Cardiac septum (tissue), 1 donor: Measurements from ENCODE around the gene HMCN1. TPM values are rescaled to one million over a fixed set of nuclear protein-coding genes. Genes with fewer than 3 reads are reported as not detected.

Experiments
- DNase-seq: peaks from one replicate; pipeline ENCODE4 v3.0.0-alpha.2; 2020; ENCODE audit warnings: low spot score
- intact Hi-C: fragments of 100-400 bp; cut with DNase I; formaldehyde crosslinking; loops from one replicate; pipeline ENCODE4 v1.14.0; 2022
- long read RNA-seq: library from polyadenylated mRNA; unstranded; transcript quantifications from one replicate; pipeline ENCODE4 v2.0.0, GENCODE V29; 2021
- total RNA-seq: library from RNA; stranded (reverse); fragmentation: NEBNext Ultra II Directional; extraction: Animal tissue kit (Norgen Biotek cat#: 25700); gene quantifications from one replicate; pipeline ENCODE4 v1.2.1, GENCODE V29; 2021
- donor health status: DM: no; HTN: no; CAD: no.

The HMCN1 gene
- total RNA-seq = 7.3 TPM
- long read RNA-seq, partial matches to known transcripts = 1 of 2 reads
- long read RNA-seq, other reads (novel, unspliced or antisense) = 1 of 2 reads

DNA sequence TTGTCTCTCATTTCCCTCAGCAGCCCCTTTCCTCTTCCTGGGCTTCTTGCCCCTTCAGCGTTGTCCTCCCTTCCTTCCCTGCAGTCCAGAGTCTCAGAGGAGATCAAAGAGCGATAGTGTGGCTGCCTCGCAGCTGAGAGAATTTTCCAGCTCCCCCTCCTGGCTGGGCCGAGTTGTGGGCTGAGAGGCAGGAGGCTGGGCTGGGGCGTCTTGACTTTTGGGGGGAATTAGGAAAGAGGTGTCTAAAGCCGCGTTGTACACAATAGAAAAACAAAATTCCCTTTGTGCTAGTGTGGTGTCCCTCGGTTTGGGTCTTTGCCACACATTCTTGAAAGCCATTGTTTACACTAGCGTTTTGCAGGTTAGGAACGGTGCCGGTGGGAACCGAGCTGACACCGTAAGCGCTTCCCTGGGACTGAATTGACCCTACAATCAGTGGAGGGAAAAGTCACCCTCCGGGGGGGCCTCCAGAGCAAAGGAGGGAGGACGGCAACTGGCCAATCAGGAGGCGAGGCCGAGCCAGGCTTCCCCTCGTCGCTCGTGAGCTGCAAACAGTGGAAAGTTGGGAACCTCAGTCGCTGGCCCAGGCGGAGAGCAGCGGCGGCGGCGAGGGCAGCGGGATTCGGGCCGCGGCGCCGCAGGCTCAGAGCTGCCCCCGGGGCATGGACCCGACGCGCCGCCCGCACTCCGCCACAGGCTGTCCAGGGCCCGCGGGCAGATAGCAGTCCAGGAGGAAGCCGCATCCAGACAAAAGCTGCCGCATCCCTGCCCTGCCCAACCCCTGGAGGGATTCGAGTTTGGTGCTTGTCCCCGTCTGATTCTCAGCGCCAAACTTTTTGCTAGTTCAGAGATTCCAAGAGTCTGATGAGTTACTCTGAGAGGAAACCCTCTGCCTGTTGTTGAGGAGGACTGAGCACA, at the start of gene HMCN1:
Gene HMCN1 (plus strand): TSS at position 574 of the 918 bp plus-strand sequence. CDS start 389 bp downstream, outside the sequence.
- DNase-seq = peak; percentile 85
- intact Hi-C loops = no loop called here

DNA sequence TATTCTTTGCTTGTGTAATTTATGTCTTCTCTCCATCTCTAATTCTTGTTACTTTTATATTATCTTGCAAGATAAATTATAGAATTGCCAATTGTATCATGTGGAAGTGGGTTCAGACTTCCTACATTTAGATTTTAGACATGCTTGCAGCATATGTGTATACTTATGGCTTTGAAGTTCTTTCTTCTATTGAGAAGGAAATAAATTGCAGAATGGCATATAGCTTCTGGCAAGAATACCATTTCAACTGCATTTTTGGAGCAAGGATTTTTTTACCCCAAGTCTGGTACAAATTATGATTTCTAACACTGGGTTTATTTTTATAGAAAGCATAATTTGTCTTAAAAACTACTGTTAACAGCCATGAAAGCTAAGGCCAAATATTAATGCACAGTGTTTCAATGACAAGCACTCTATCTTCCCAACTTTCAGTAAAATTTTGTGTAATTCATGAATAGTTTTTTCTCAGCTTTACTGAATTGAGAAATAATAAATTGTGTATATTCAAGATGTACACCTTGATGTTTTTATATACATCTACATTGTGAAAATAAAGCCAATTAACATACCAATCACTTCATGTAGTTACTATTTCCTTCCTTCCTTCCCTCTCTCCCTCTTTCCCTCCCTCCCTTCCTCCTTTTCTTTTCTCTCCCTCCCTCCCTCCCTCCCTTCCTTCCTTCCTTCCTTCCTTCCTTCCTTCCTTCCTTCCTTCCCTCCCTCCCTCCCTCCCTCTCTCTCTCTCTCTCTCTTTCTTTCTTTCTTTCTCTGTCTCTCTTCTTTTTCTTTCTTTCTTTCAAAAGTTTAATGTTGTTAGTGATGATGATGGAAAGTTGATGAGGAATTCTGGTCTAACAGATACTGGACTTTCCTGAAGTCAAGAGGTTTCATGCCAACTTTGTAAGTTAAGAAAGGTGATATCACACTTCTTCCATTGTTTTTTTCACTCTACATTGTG, 47.1 kb upstream of the HMCN1 start:
- intact Hi-C loops = no loop called here

DNA sequence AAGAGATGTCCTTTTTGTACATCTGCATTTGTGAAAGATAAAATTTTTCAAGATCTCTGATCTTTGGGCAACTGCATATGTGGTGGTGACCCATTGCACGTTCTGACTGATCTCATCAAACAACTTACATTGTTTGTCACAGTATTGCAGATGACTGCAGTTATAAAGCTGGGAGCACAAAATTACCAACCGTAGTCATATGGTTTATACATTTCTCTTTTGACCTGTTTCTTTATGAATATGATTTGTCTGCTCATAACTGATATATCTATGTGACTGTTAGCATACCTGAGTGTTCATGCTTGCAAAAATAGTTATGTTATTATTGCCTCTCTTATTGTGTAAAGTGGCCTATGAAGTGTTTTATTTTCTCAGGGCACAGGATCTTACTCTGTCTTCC, 43.7 kb upstream of the HMCN1 start:
- no peak for DNase-seq
- intact Hi-C loops = no loop called here

More for the DNA sequence above, 47.1 kb upstream of the HMCN1 start:
- no peak for DNase-seq

DNA sequence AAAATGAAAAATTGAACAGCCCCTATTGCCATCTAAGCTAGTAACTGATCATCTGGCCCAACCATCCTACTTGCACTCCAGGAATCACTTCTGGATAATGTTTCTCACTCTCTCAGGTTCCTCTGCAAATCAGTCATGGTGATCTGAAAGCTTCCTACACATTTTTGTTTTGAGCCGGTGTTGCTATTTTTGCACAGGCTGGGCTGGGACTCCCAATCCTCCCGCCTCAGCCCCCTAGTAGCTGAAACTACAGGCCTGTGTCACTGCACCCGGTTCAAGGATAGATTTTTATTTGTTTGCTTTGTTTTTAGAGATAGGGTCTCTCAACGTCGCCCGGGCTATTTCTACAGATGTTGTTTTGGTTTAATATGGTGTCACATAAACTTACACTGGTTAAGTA, 40.5 kb upstream of the HMCN1 start:
- intact Hi-C loops = no loop called here

DNA sequence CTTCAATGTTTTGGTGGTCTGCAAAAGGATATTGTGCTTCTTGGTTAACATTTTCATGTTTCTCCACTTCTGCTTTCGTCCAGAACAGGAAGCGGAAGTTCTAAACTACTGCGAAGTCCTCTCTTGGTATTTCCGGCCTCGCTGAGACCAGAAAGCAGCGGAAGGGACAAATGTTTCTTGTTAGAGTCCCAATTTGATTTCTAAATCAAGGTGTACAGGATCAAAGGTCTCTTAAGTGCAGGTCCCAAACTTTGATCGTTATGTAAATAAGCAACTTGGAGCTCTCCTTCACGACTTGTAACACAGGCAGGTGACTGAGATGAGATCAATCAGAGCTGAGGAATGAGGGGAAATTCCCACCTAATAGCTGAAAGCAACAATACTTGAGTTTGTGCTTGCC, 40.1 kb upstream of the HMCN1 start:
- intact Hi-C loops = no loop called here
- DNase-seq = no peak

More for the DNA sequence above, 40.5 kb upstream of the HMCN1 start:
- DNase-seq = no peak

DNA sequence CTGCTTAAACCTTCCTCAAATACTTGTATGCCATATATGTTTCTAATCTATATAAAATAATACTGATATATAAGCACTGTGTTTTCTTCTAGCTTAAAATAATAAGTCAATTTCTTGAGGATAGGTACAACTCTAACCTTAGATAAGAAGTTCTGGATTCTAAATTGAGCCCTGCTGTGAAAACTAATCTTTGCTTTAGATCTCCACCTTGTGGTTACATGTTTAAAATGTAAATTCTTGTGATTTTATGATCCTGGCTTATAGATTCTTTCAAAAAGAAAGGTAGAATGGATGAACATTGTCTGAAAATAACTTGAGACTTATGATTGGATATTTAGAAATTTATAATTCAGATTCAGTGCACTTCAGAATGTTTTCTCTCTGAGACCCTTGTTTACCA, 38.9 kb upstream of the HMCN1 start:
- DNase-seq = no peak
- intact Hi-C loops = no loop called here

DNA sequence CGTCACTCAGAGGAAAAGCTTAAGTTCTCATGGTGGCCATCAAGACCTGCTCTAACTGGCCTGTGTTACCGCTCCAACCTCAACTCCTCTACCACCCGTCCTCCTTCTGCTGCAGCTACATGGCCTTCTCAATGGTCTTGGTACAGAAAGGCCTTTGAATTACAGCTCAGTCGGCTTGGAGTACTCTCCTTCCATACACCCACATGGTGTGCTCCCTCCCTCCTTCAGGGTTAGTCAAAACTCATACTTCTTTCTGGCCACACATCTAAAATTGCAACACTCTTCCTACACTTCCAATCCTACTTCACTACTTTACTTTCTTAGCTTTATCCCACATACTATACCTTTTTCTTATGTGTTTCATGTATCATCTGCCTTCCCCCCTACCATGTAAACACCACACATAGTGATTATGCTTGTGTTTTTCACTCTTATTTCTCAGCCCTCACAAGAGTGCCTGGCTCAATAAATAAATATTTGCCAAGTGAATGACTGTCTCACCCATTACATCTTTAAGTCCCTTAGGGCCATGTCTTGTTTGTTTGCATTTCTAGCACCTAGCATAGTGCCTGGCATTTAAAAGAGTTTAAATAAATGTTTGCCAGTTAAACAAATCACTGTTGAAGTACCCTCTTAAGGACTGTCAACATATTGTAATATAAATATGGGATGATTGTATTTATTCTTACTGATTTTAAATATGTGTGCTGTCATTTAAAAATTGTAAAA, 37.6 kb upstream of the HMCN1 start:
- DNase-seq = no peak
- intact Hi-C loops = no loop called here

DNA sequence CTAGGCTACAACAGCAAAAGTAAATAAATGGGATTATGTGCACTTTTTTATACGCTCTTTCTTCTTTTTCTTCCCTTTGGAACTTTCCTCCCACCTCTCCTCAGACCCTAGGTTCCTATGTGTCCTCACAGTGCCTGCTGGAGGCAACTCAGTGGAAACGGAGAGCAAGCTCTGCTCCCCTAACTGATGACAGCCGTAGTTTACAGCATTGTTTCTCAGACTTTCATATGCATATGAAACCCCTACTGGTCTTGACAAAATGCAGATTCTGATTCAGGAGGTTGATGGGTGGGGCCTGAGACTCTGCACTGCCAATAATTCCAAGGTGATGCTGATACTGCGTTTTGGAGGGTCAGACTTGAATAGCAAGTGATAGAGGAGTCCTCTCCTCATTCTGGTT, 34.3 kb upstream of the HMCN1 start:
- intact Hi-C loops = no loop called here
- no peak for DNase-seq

DNA sequence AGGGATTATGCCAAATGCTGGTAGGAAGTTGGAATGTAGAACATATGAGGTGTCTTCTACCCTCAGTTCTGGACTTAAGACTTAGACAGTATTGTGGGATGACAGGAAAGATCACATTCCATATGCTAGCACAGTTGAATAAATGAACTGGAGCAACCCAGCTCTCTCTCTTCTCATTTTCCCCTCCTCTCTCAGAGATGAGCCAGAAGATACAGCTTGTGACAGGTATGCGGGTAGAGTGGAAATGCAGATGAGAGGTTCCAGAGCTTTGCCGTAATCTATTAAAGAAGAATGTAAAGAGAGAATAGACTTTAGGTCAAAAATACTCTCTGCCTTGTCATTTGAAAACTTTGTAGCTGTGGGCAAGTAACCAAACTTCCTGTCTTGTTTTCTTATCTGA, 32.5 kb upstream of the HMCN1 start:
- intact Hi-C loops = no loop called here
- DNase-seq = no peak

DNA sequence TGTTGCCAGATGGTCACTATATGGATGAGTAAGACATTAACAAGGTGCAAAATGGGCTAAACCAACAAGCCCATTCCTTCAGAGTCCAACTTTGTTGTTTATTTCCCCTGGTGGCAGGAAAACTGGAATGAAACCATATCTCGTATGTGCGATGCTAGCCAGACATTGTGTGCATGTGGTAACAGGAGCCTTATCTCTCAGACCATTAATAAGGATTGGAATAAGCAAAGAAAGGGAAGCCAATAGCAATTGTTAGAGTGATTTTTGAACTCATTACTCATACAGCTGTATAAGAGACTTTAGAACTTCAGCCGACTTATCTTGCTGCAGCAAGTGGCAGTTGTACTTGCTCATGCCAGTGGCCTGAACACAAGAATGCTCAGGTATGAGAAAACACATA, 30.0 kb upstream of the HMCN1 start:
- intact Hi-C loops = no loop called here

DNA sequence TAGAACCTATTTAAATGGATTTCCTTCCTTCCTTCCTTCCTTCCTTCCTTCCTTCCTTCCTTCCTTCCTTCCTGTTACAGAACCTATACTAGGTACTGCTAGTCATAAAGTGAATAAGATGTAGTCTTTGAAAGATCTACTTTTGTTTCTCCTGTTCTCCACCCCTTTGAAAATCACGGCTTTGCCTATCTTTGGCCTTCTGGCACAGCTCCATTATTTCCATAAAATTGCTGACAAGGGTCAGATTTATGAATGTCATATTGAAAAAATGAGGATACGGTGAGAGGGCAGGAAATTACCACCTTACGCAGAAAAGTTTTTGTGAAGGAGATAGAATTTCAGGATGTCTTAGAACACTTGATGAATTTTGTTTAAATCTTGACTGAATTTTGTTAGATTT, 18.1 kb upstream of the HMCN1 start:
- intact Hi-C loops = no loop called here
- DNase-seq = no peak

More for the DNA sequence above, 30.0 kb upstream of the HMCN1 start:
- no peak for DNase-seq

DNA sequence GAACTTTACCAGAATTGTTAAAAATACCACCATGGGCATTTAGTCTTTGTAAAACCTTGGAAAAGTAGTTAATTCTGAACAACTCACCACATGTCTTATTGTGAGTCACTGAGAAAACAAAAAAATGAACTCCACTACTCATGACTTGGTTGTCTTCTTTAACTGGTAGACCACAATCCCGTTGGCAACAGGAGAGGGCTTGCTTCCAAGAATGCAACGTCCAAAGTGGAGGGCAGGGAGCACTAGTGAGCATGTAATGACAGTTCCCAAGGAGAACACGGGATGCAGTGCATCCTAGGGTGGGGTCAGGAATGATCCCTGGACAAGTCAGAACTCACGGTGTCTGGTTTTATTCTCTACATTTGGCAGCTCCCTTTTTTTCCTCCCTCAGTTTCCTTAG, 15.2 kb upstream of the HMCN1 start:
- no peak for DNase-seq
- intact Hi-C loops = no loop called here

DNA sequence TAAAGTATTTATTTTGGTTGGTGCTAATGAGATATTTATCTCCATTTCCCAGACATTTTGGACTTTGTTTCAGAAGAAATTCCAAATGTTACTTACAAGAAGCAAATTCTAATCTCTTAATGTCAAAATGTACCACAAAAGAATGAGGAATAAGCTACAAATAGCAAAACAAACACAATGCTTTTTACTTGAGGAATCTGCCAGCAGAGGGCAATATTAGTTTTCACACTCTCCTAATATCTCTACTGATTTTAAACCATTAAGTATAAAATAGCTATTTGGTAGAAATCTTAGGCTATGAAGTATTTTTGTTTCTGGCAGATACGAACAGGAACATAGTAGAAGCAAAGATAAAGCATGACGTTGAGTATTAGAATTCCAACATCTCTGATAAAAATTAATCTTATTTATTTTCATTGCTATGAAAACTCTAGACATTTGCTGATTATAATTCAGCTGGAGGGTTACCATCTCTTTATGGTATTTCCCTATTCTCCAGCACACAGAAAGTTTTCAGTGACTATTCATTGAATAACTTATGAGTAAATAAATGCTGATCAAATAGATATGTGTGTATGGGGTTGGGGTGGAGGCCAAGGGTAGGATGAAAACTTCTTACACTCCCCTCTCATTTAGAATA, 13.4 kb upstream of the HMCN1 start:
- no peak for DNase-seq
- intact Hi-C loops = loop anchor here (2.0 kb wide), 1 partner anchor 492 kb away; no protein-coding TSS in a partner anchor

DNA sequence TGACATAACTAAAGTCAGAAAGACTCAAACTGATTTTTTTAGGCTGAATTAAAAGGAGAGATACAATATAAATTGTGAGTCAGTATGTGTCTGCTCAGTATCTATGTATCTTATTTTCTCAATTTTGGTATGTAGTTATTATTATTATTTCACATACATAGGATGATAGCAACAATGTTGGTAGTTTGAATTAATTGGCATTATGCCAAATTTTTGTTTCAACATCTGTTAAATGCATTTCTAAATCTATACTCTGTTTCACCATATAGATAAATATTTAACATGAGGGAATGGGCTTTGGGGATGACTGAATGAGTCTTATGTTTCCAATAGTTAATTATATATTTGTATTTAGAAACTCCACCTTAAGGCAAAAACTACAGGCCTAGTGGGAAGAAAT, 12.6 kb upstream of the HMCN1 start:
- no peak for DNase-seq
- intact Hi-C loops = loop anchor here (2.0 kb wide), 1 partner anchor 491 kb away; no protein-coding TSS in a partner anchor

DNA sequence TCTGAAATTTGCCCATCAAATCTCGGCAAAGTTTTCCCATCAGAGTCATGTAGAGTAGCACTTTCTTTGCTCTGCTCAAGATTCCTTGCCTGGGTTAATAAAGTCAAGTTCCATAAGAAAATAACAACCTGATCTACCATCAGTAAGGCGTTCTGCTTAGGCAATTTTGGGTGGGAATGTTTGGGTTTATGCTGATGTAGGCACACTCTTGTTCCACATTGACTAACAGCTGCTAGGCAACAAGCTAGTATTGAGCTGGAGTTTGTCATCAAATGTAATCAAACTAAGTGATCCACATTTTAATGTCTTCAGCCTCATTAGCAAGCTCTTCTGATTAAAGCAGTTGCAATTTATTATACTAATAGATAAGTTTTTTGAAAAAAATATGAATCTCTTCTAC, 12.1 kb upstream of the HMCN1 start:
- intact Hi-C loops = no loop called here
- no peak for DNase-seq

DNA sequence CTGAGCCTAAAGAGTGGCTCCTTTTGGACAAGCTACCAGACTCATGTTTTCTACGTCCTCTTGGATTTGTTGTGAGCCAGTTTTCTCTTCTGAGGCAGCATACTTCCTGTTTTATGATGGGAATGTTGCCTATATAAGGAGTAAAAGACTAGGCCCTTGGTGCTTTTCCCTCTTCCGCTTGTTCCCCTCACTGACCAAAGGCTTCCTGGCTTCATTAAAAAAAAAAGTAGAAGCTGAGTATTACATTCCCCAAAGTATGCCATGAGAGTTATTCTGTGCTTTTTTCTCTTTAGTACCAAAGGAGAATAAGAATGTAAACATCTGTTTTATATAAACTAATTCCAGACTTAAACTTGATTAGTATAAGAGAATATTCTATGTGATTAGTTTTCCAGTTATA, 6.5 kb upstream of the HMCN1 start:
- DNase-seq = no peak

DNA sequence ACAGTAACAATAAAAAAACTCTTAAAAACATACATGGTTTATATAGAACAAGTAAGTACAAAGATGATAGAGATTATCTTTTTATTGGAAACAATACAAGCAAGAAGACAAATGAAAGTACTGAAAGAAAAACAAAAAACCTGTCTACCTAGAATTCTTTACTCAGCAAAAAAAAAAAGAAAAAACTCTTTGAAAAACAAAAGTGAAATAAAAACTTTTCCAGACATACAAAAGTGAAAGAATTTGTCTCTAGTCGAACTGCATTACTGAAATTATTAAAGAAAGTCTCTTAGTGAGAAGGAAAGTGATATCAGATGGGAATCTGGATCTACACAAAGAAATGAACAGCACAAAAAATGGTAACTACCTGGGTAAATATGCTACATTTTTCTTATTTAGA, 2.7 kb upstream of the HMCN1 start:
- no peak for DNase-seq
- intact Hi-C loops = no loop called here

More for the DNA sequence above, 6.5 kb upstream of the HMCN1 start:
- intact Hi-C loops = no loop called here

DNA sequence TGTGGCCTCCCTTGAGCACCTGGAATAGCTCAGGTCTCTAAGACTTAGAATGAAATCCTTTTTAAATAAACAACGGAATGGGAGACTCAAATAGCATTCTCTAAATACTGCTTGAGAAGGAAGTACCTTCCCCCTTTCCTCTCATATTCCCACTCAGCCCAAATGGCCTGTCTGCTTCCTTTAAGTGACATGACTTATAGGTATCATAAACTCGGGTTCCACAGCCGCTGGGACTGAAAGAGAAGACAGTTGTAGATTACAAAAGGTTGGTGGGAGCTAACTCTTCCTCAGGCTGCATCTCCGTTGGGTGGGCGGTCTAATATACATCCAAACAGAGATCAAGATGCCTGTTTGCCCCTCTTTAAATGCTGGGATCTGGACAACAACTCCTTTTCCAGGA, 1.2 kb upstream of the HMCN1 start:
- intact Hi-C loops = no loop called here
- DNase-seq = no peak
